Esophagus squamous epithelium (tissue), 4 donors: Measurements from ENCODE around the gene MOCOS.

Source experiments
- POLR2A ChIP-seq, 4 donors: fragments of 450-650 bp; IDR thresholded peaks; one replicate each; pipeline ENCODE4 v1.6.1; 2017; ENCODE audit warnings: antibody characterized with exemption in 4 of 4, mild to moderate bottlenecking in 4 of 4, moderate library complexity in 3 of 4
- TF ChIP-seq, protein P1 (sequence below), 6 experiments: fragments of 450-650 bp in 4 of 6; fragments of 200-600 bp in 2 of 6; sonication (generic) in 2 of 6; IDR thresholded peaks; one replicate each; pipeline ENCODE4 v1.5.1; 2016 to 2019; ENCODE audit warnings: antibody characterized with exemption in 6 of 6, mild to moderate bottlenecking in 4 of 6, moderate library complexity in 4 of 6

DNA sequence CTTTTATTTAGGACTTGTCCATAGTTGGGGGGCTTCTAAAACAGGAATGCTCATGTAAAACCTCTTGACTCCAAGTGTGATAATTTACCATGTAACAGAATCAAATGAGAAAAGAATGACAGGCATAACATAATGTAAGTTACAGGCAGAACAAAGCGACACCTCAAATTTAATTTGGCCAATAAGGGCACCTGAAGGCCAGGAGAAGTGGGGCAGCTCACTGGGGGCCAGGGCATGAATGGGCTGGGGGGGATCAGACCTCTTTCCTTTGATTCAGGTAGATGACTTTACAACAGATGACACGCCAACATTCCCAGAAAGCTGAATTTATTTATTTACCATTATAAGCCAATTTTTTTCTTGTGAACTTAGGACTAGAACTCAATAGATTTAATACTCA, 14.5 kb downstream of the MOCOS start:
- TF ChIP-seq, protein P1, sequence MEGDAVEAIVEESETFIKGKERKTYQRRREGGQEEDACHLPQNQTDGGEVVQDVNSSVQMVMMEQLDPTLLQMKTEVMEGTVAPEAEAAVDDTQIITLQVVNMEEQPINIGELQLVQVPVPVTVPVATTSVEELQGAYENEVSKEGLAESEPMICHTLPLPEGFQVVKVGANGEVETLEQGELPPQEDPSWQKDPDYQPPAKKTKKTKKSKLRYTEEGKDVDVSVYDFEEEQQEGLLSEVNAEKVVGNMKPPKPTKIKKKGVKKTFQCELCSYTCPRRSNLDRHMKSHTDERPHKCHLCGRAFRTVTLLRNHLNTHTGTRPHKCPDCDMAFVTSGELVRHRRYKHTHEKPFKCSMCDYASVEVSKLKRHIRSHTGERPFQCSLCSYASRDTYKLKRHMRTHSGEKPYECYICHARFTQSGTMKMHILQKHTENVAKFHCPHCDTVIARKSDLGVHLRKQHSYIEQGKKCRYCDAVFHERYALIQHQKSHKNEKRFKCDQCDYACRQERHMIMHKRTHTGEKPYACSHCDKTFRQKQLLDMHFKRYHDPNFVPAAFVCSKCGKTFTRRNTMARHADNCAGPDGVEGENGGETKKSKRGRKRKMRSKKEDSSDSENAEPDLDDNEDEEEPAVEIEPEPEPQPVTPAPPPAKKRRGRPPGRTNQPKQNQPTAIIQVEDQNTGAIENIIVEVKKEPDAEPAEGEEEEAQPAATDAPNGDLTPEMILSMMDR (IDR thresholded peaks at IDR 0.05), result no peak
- no peak for TF ChIP-seq POLR2A (IDR thresholded peaks at IDR 0.05)
